Mesenchymal stem cell (in vitro differentiated cells and primary cell): Measurements from ENCODE around the gene SLC4A2.

Experiments used
- DNase-seq: peaks from one replicate; pipeline ENCODE4 v3.0.0-alpha.2; 2013
- H2AFZ ChIP-seq: one replicate; pipeline ENCODE4 v1.6.1; 2013; ENCODE audit warnings: low read depth, mild to moderate bottlenecking, control low read depth, inconsistent platforms, low read length, moderate library complexity
- H2AK5ac ChIP-seq: 2 replicates; pipeline ENCODE4 v1.6.1; 2013; ENCODE audit warnings: low read length, moderate library complexity, mild to moderate bottlenecking, inconsistent platforms; ENCODE audit not compliant: severe bottlenecking
- H2BK120ac ChIP-seq: one replicate; pipeline ENCODE4 v1.6.1; 2013; ENCODE audit warnings: low read depth, mild to moderate bottlenecking, inconsistent platforms, low read length, moderate library complexity
- H2BK12ac ChIP-seq, 2 experiments: one replicate each; pipeline ENCODE4 v1.6.1; 2013; ENCODE audit warnings: inconsistent platforms in 2 of 2, low read length in 2 of 2, mild to moderate bottlenecking in 2 of 2, moderate library complexity in 2 of 2, control low read depth in 1 of 2
- H2BK15ac ChIP-seq: one replicate; pipeline ENCODE4 v1.6.1; 2013; ENCODE audit warnings: mild to moderate bottlenecking, low read depth, inconsistent platforms; ENCODE audit not compliant: poor library complexity, severe bottlenecking
- H2BK5ac ChIP-seq: 2 replicates; pipeline ENCODE4 v1.6.1; 2013; ENCODE audit warnings: low read depth, mild to moderate bottlenecking, low read length, control low read depth, inconsistent platforms; ENCODE audit not compliant: poor library complexity, severe bottlenecking
- H3K14ac ChIP-seq, 2 experiments: one replicate each; pipeline ENCODE4 v1.6.1; 2013; ENCODE audit warnings: inconsistent platforms in 2 of 2, low read length in 2 of 2, control low read depth in 1 of 2, mild to moderate bottlenecking in 1 of 2, moderate library complexity in 1 of 2
- H3K18ac ChIP-seq, 2 experiments: one replicate each; pipeline ENCODE4 v1.6.1; 2013; ENCODE audit warnings: inconsistent platforms in 2 of 2, low read length in 2 of 2, control low read depth in 1 of 2, low read depth in 1 of 2, mild to moderate bottlenecking in 1 of 2
- H3K23ac ChIP-seq, 2 experiments: one replicate each; pipeline ENCODE4 v1.6.1; 2013; ENCODE audit warnings: inconsistent platforms in 2 of 2, low read length in 2 of 2, mild to moderate bottlenecking in 2 of 2, moderate library complexity in 2 of 2, control low read depth in 1 of 2
- H3K27ac ChIP-seq: 2 replicates; pipeline ENCODE4 v1.5.1; 2013; ENCODE audit warnings: mild to moderate bottlenecking, moderate library complexity, low read length, control low read depth, inconsistent platforms; ENCODE audit not compliant: poor library complexity, severe bottlenecking
- H3K27me3 ChIP-seq, 2 experiments: 2 replicates each; pipeline versions ENCODE4 v1.6.1 to v1.7.0; 2013; ENCODE audit warnings: low read length in 2 of 2, mild to moderate bottlenecking in 2 of 2, moderate library complexity in 2 of 2, control low read depth in 1 of 2, inconsistent platforms in 1 of 2; ENCODE audit not compliant: control insufficient read depth in 1 of 2, insufficient read depth in 1 of 2
- H3K36me3 ChIP-seq, 2 experiments: 2 replicates each; pipeline versions ENCODE4 v1.6.1 to v1.7.0; 2013; ENCODE audit warnings: low read length in 2 of 2, control low read depth in 1 of 2, inconsistent platforms in 1 of 2, low read depth in 1 of 2, mild to moderate bottlenecking in 1 of 2; ENCODE audit not compliant: insufficient read depth in 2 of 2, control insufficient read depth in 1 of 2
- H3K4ac ChIP-seq, 2 experiments: one replicate each; pipeline ENCODE4 v1.6.1; 2013; ENCODE audit warnings: inconsistent platforms in 2 of 2, low read length in 2 of 2, mild to moderate bottlenecking in 2 of 2, moderate library complexity in 2 of 2, control low read depth in 1 of 2, low read depth in 1 of 2
- H3K4me1 ChIP-seq: 2 replicates; pipeline ENCODE4 v1.6.1; 2013; ENCODE audit warnings: low read depth, low read length, control low read depth; ENCODE audit not compliant: control insufficient read depth, insufficient read depth
- H3K4me2 ChIP-seq: 2 replicates; pipeline ENCODE4 v1.6.1; 2013; ENCODE audit warnings: low read length, mild to moderate bottlenecking, inconsistent platforms; ENCODE audit not compliant: poor library complexity, severe bottlenecking
- H3K4me3 ChIP-seq, 2 experiments: 2 replicates each; pipeline versions ENCODE4 v1.5.1 to v1.7.0; 2013; ENCODE audit warnings: low read length in 2 of 2, mild to moderate bottlenecking in 2 of 2, control low read depth in 1 of 2, low read depth in 1 of 2; ENCODE audit not compliant: insufficient read depth in 1 of 2
- H3K79me1 ChIP-seq: replicated peaks from 2 replicates; pipeline ENCODE4 v1.6.1; 2013; ENCODE audit warnings: mild to moderate bottlenecking, control low read depth, low read length, inconsistent platforms; ENCODE audit not compliant: poor library complexity, severe bottlenecking
- H3K9ac ChIP-seq: 2 replicates; pipeline ENCODE4 v1.7.0; 2013; ENCODE audit warnings: mild to moderate bottlenecking, low read length, moderate library complexity
- H3K9me3 ChIP-seq: 2 replicates; pipeline ENCODE4 v1.7.0; 2013; ENCODE audit warnings: mild to moderate bottlenecking, low read length; ENCODE audit not compliant: control insufficient read depth
- H4K8ac ChIP-seq: one replicate; pipeline ENCODE4 v1.6.1; 2013; ENCODE audit warnings: inconsistent platforms, mild to moderate bottlenecking, low read length, moderate library complexity
- H4K91ac ChIP-seq: one replicate; pipeline ENCODE4 v1.6.1; 2013; ENCODE audit warnings: mild to moderate bottlenecking, low read length, inconsistent platforms
- WGBS: methylation state at CpG from one replicate; pipeline ENCODE4 v1.1.7; 2013; ENCODE audit warnings: mixed read lengths; 5-methylcytosine and 5-hydroxymethylcytosine counted together

Gene SLC4A2

GRCh38 chr7:151104411-151105235 lies 45.2 kb downstream of the SLC4A2 start:
- H3K79me1 ChIP-seq = peaks cover 47% of the 10 kb centered on the region
- whole genome bisulfite sequencing = 78% methylated on average over 22 of the region's 23 CpGs
- H2AK5ac ChIP-seq = no peak overlapping the region
- no peak overlapping the region for H3K23ac ChIP-seq
- no peak overlapping the region for H3K4me3 ChIP-seq
- H2BK12ac ChIP-seq = no peak overlapping the region
- DNase-seq = no peak
- H3K14ac ChIP-seq = no peak overlapping the region
- H3K4me2 ChIP-seq = no peak overlapping the region
- H3K27ac ChIP-seq = no peak overlapping the region
- no peak overlapping the region for H2BK5ac ChIP-seq
- H3K9ac ChIP-seq = peak overlapping the region; percentile 41
- peaks cover 28% of the 10 kb centered on the region for H3K4me1 ChIP-seq
- H4K8ac ChIP-seq = no peak overlapping the region
- H2AFZ ChIP-seq = no peak overlapping the region
- H3K4ac ChIP-seq = no peak overlapping the region
- no peak overlapping the region for H2BK120ac ChIP-seq
- no peaks in the 10 kb centered on the region for H3K27me3 ChIP-seq
- H4K91ac ChIP-seq = no peak overlapping the region
- H3K36me3 ChIP-seq = peaks cover 3 to 28% of the 10 kb centered on the region in 2 experiments
- no peak overlapping the region for H3K18ac ChIP-seq
- no peak overlapping the region for H2BK15ac ChIP-seq
- H3K9me3 ChIP-seq = no peaks in the 10 kb centered on the region

- Histone ChIP-seq H4K8ac (no peak overlapping the region), H3K4me1 (peaks cover 23% of the 10 kb centered on the region), H3K9ac (peak overlapping the region; percentile 38), H2AK5ac (no peak overlapping the region), H2BK5ac (no peak overlapping the region), H2BK15ac (no peak overlapping the region), H3K27me3 (no peaks in the 10 kb centered on the region), H2AFZ (no peak overlapping the region), H2BK12ac (no peak overlapping the region), H4K91ac (no peak overlapping the region), H3K23ac (no peak overlapping the region), H3K36me3 (peaks cover 3 to 26% of the 10 kb centered on the region in 2 experiments), H3K79me1 (peaks cover 50% of the 10 kb centered on the region), H3K27ac (no peak overlapping the region), H3K4me2 (no peak overlapping the region), H3K18ac (no peak overlapping the region), H3K4me3 (no peak overlapping the region), H3K9me3 (no peaks in the 10 kb centered on the region), H3K4ac (no peak overlapping the region), H2BK120ac (no peak overlapping the region), H3K14ac (no peak overlapping the region)
- no peak for DNase-seq
- 93% methylated on average over 10 of the region's 10 CpGs for WGBS
Observed at GRCh38 chr7:151107882-151108281, 48.5 kb downstream of the SLC4A2 start.

DNA sequence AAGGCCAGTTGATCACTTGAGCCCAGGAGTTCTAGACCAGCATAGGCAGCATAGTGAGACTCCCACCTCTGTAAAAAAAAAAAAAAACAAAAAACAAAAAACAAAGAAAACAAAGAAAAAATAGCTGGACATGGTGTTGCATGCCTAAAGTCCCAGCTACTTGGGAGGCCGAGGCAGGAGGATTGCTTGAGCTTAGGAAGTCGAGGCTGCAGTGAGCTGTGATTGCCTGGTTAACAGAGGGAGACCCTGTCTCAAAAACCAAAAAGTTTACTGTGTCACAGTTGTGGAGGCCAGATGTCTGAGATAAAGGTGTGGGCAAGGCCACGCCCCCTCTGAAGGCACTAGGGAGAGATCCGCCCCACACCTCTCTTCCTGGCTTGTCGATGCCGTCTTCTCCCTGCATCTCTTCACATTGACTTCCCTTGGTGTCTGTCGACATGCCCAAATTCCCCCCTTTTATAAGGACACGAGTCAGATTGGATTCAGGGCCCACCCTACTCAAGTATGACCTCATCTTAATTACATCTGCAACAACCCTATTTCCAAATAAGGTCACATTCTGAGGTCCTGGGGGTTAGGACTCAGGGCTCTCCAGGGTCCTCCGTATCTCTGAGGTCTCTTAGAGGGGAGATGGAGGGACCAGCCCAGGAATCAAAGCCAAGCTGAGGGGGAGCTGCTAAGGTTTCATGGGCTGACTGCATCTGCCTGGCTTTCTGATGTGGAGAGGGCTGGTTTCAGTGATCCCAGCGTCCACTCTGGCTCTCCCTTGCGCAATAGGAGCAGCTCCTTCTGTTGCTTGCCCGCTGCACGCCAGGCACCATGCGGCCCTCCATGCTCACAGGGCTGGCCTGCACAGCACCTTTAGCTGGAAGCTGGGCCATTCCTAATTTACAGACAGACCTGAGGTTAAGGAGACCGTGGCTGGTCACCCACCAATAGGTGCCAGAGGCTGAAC lies 50.0 kb downstream of the SLC4A2 start:
- H3K4ac ChIP-seq = no peak overlapping the region
- peaks cover 36% of the 10 kb centered on the region for H3K4me1 ChIP-seq
- no peak overlapping the region for H2BK15ac ChIP-seq
- no peak overlapping the region for H3K23ac ChIP-seq
- peaks cover 3 to 26% of the 10 kb centered on the region in 2 experiments for H3K36me3 ChIP-seq
- 63% methylated on average over 14 of the region's 15 CpGs for WGBS
- H2BK5ac ChIP-seq = no peak overlapping the region
- no peak overlapping the region for H3K14ac ChIP-seq
- peak; percentile 74 for DNase-seq
- peak overlapping the region in 1 of 2 experiments; percentile 30 for H3K4me3 ChIP-seq
- no peak overlapping the region for H4K8ac ChIP-seq
- no peak overlapping the region for H2BK120ac ChIP-seq
- H3K79me1 ChIP-seq = peaks cover 46% of the 10 kb centered on the region
- no peak overlapping the region for H2BK12ac ChIP-seq
- peak overlapping the region; percentile 78 for H3K9ac ChIP-seq
- no peaks in the 10 kb centered on the region for H3K27me3 ChIP-seq
- no peak overlapping the region for H3K27ac ChIP-seq
- H2AK5ac ChIP-seq = no peak overlapping the region
- H4K91ac ChIP-seq = peak overlapping the region; percentile 22
- H3K4me2 ChIP-seq = no peak overlapping the region
- no peaks in the 10 kb centered on the region for H3K9me3 ChIP-seq
- H3K18ac ChIP-seq = no peak overlapping the region
- no peak overlapping the region for H2AFZ ChIP-seq
